Measurements from ENCODE around the gene EMILIN1.
A peak's percentile ranks its signal among the peaks of the same experiment; 100 is the strongest.

EMILIN1 gene

DNA sequence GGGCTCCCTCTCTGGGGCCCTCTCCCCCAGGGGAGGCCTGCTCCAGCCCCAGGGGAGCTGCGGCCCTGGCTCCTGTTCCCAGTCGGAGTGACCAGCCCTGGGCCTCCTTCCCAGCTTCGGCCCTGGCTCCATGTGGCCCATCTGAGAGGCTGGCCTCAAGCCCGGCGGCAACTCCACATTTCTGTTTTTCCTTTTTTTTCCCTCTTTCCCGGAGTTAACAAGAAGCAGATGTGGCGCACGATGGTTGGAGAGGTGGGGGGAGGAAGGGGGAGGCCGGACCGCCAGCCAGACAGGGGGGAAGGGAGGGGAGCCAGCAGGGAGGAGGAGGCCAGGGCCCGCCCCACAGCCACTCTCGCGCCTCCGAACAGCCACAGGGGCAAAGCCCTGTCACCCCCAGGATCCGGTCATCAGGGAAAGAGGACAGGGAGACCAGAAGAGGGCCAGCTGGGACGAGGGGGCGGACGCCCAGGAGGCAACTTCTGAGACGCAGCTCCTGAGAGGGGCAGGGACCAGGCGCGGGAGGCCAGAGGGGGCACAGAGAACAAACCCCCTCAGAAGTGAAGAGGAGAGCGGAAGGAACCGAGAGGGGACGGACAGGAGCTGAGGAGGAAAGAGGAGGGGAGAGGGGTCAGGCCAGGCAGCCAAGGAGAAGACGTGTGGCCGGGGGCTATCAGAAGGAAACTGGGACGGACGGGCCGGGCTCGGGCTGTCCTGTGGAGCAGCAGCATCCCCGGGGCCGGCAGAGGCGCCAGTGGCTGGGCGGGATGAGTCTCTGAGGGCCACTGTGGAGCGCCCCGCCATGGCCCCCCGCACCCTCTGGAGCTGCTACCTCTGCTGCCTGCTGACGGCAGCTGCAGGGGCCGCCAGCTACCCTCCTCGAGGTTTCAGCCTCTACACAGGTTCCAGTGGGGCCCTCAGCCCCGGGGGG, at the start of gene EMILIN1:
TSS of gene EMILIN1 (plus strand) at position 349 of the 928 bp plus-strand sequence. CDS start at position 800, 451 bp downstream.
- H3K4me3 ChIP-seq (ENCODE audit: low read length) = peak within 1 kb of the TSS; percentile 64; the same call in 1 of the 2 replicates
- TF ChIP-seq ZNF274 (IDR thresholded peaks at IDR 0.05; ENCODE audit: low read depth, low read length) = no peak

GRCh38 chr2:27029051-27029450, 49.4 kb upstream of the EMILIN1 start:
- TF ChIP-seq ZNF274 (IDR thresholded peaks at IDR 0.05; ENCODE audit: low read depth, low read length) = no peak
- no peak overlapping the region for H3K4me3 ChIP-seq (ENCODE audit: low read length)

- peak within 1 kb of the TSS; percentile 89 for H3K4me3 ChIP-seq (ENCODE audit: low read length)
- TF ChIP-seq ZNF274 (IDR thresholded peaks at IDR 0.05; ENCODE audit: low read depth, low read length) = no peak
These were observed 45.7 kb upstream of the EMILIN1 start, which contains the start of gene TMEM214 for GRCh38 chr2:27032495-27033252. Gene TMEM214, plus strand, starts transcription at chr2:27032965. Its CDS starts 51 bp downstream, at chr2:27033016.

DNA sequence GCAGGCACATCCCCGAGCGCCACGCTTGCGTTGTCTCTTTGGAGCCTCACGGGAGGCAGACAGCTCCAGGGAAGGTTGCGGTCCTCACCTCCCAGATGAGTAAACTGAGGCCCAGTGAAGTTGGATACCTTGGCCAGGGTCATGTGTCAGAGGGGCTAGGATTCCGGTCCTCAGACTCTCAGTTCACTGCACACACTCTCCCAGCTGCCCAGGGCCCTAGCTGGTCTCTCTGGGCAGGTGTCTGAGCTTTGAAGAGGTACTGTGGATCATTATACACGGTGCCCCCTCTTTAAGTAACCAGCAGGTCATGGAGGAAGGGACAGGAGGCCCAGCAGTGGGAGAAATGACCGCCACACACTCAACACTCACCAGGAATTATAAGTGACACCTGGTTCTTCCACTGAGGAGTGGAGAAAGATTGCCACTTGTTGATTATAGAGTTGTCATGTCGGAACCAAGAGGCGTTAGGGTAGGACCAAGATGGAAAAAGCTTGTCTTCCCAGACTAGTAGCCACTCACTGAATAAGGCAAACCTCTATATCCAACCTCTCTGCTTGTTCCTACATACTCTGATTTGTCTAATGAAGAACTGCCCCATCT, 45.1 kb upstream of the EMILIN1 start:
- no peak for TF ChIP-seq ZNF274 (IDR thresholded peaks at IDR 0.05; ENCODE audit: low read depth, low read length)
- H3K4me3 ChIP-seq (ENCODE audit: low read length) = peak overlapping the region; percentile 89

- no peak overlapping the region for H3K4me3 ChIP-seq (ENCODE audit: low read length)
- TF ChIP-seq ZNF274 (IDR thresholded peaks at IDR 0.05; ENCODE audit: low read depth, low read length) = no peak
These were observed 40.4 kb upstream of the EMILIN1 start for GRCh38 chr2:27038012-27038411.

- no peak overlapping the region for H3K4me3 ChIP-seq (ENCODE audit: low read length)
- TF ChIP-seq ZNF274 (IDR thresholded peaks at IDR 0.05; ENCODE audit: low read depth, low read length) = no peak
These were observed 39.6 kb upstream of the EMILIN1 start for GRCh38 chr2:27038631-27039339.

DNA sequence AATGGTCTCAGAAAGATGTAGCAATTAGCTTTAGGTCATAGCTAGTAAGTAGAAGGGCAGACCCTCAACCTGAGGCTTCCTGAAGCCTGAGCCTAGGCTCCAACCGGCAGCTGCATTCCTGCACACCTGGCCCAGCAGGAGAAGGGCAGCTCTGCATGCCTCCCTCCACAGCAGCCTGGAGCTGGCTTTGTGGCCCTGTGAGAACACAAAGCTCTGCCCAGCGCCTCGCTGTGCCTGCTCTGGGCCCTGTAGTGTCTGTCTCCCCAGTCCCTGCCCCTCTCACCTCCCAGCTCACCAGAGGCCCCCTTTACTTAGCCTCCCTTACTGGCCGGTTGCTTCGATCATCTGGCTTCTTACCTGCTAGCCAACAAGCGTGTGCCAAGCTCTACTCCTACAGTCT, 39.0 kb upstream of the EMILIN1 start:
- no peak for TF ChIP-seq ZNF274 (IDR thresholded peaks at IDR 0.05; ENCODE audit: low read depth, low read length)
- no peak overlapping the region for H3K4me3 ChIP-seq (ENCODE audit: low read length)

DNA sequence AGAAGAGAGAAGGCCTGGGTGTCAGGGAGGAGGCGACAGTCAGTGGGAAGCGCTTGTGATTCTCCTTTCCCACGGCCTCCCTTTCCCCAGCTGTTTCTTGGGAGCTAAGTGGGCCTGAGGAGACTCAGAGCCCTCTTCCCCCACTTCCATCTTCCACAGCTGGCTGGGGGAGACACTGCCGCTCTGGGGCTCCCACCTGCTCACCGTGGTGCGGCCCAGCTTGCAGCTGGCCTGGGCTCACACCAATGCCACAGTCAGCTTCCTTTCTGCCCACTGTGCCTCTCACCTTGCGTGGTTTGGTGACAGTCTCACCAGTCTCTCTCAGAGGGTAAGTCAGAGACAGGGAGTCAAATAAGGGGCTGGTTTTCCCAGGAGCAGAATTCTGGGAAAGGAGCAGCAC, 38.5 kb upstream of the EMILIN1 start:
- no peak for TF ChIP-seq ZNF274 (IDR thresholded peaks at IDR 0.05; ENCODE audit: low read depth, low read length)
- H3K4me3 ChIP-seq (ENCODE audit: low read length) = no peak overlapping the region

DNA sequence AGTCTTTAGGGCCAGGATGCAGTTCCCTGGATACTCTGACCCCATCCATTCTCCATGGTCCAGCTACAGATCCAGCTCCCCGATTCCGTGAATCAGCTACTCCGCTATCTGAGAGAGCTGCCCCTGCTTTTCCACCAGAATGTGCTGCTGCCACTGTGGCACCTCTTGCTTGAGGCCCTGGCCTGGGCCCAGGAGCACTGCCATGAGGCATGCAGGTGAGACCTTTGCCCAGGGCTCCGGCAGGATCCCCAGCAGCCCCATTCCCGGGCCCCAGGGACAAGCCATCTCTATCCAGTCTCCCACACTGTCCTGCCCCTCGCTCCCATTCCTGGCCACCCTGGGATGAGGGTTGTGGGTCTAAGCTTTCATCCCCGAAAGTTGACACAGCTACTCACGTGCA, 38.1 kb upstream of the EMILIN1 start:
- TF ChIP-seq ZNF274 (IDR thresholded peaks at IDR 0.05; ENCODE audit: low read depth, low read length) = no peak
- no peak overlapping the region for H3K4me3 ChIP-seq (ENCODE audit: low read length)

- no peak overlapping the region; the same call in 1 of the 2 replicates for H3K4me3 ChIP-seq (ENCODE audit: low read length)
- no peak for TF ChIP-seq ZNF274 (IDR thresholded peaks at IDR 0.05; ENCODE audit: low read depth, low read length)
These were observed 36.7 kb upstream of the EMILIN1 start for GRCh38 chr2:27041752-27042151.

DNA sequence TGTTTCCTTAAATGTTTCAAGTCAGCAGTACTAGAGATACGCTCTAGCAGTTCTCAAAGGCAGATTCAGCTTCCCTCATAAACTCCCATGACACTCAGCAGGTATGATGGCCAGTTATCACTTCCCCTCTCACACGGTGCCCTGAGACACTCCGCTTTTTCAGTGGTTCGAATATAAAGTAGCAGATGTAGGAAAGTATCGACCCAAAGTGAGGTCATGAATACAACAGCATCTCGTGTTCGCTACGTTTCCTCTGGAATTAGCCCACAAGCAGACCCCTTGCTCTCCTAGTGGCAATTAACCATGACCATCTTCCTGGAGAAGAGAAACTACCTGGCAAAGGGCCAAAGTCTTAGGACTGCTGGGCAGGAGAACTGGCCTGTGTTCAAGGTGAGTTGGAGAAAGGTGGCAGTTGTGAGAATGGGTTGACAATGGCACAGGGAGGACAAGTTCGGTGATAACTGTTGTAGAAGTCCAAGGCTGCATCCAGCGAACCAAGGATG, 36.2 kb upstream of the EMILIN1 start:
- TF ChIP-seq ZNF274 (IDR thresholded peaks at IDR 0.05; ENCODE audit: low read depth, low read length) = no peak
- H3K4me3 ChIP-seq (ENCODE audit: low read length) = no peak overlapping the region; the same call in 1 of the 2 replicates

DNA sequence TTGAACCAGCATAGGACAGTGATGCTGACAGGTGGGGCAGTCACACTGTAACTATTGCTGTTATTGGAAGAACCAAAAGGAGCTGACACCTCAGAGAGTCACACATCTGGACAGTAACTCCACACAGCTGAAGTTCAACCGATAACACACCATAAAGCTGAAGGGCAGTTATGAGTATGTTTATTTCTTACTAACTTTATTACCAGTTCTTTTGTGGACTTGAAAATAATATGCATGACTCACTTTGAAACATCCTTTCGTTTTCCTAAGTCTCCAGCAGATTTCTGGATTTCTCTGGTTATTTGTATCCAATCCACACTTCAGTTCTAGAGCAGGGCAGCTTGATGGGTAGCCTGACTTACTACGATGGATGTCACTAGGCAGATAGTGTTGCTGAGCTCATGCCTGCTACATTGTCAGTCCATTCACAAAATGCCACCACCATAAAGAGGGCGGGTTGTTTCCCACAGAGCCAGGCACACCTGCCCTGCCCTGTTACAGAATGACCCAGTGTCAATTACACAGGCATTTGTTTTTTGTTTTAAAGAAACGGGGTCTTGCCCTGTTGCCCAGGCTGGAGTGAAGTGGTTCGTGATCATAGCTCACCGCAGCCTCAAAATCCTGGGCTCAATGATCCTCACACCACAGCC, 35.3 kb upstream of the EMILIN1 start:
- no peak overlapping the region for H3K4me3 ChIP-seq (ENCODE audit: low read length)
- no peak for TF ChIP-seq ZNF274 (IDR thresholded peaks at IDR 0.05; ENCODE audit: low read depth, low read length)
